ENCODE results near the gene LCNL1.

Gene LCNL1

DNA sequence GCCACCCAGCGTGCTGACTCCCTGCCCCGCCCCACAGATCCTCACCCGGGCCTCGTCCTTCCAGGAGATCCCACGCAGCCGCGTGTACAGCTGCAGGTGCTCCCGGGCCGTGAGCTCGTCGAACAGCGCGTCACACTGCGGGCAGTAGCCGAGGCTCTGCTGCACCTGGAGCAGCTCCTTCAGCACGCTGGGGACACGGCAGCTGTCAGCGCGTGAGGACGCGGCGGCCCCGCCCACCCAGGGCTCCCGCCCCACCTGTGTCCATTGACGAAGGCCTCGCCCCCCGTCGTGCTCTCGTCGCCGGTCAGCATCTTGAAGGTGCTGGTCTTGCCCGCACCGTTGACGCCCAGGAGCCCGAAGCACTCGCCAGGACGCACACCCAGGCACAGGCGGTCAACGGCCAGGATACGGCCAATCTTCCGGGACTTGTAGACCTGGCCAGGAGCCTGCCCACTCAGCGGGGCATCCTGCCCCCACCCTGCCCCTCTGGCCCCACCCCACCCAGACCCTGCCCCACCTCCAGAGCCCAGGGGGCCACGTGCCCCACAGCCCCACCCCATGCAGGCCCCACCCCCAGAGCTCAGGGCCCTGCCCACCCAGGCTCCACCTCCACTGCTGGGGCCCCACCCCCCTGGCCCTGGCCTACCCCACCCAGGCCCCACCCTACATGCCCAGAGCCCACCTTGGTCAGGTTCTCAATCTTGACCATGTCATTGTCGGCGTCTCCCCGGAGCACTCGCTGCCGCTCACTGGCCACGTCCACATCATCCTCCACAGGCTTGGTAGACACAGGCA, 27.3 kb downstream of the LCNL1 start:
- no peak overlapping the region for H3K4me2 ChIP-seq (ENCODE audit: low read length)
- H3K9me3 ChIP-seq (ENCODE audit: control insufficient read depth, insufficient read depth, low read length), result no peaks in the 10 kb centered on the region
- no peak overlapping the region for H3K4me3 ChIP-seq (ENCODE audit: low read length)
- H3K9me2 ChIP-seq (replicated peaks; ENCODE audit: control insufficient read depth, low read length), result no peaks in the 10 kb centered on the region
- TF ChIP-seq, protein P1, sequence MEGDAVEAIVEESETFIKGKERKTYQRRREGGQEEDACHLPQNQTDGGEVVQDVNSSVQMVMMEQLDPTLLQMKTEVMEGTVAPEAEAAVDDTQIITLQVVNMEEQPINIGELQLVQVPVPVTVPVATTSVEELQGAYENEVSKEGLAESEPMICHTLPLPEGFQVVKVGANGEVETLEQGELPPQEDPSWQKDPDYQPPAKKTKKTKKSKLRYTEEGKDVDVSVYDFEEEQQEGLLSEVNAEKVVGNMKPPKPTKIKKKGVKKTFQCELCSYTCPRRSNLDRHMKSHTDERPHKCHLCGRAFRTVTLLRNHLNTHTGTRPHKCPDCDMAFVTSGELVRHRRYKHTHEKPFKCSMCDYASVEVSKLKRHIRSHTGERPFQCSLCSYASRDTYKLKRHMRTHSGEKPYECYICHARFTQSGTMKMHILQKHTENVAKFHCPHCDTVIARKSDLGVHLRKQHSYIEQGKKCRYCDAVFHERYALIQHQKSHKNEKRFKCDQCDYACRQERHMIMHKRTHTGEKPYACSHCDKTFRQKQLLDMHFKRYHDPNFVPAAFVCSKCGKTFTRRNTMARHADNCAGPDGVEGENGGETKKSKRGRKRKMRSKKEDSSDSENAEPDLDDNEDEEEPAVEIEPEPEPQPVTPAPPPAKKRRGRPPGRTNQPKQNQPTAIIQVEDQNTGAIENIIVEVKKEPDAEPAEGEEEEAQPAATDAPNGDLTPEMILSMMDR (IDR thresholded peaks at IDR 0.05; ENCODE audit: low read depth, low read length, poor library complexity, severe bottlenecking), result no peak
- no peak for TF ChIP-seq EZH2phosphoT487 (IDR thresholded peaks at IDR 0.05; ENCODE audit: borderline replicate concordance, low read length)
- H3K27me3 ChIP-seq (ENCODE audit: control insufficient read depth, low read length), result no peaks in the 10 kb centered on the region
- no peaks in the 10 kb centered on the region for H3F3A ChIP-seq (ENCODE audit: control insufficient read depth, insufficient read depth)
- H3K79me2 ChIP-seq (ENCODE audit: control insufficient read depth, low read length), result no peaks in the 10 kb centered on the region
- H3K36me3 ChIP-seq (ENCODE audit: control insufficient read depth, low read length), result no peaks in the 10 kb centered on the region
- H3K4me1 ChIP-seq (ENCODE audit: control insufficient read depth, low read length), result peaks cover 4% of the 10 kb centered on the region; the same call in 1 of the 2 replicates
- H3K27ac ChIP-seq (ENCODE audit: low read depth, low read length), result no peak overlapping the region
- H4K20me1 ChIP-seq (ENCODE audit: control insufficient read depth, insufficient read depth, low read depth, low read length), result no peaks in the 10 kb centered on the region

DNA sequence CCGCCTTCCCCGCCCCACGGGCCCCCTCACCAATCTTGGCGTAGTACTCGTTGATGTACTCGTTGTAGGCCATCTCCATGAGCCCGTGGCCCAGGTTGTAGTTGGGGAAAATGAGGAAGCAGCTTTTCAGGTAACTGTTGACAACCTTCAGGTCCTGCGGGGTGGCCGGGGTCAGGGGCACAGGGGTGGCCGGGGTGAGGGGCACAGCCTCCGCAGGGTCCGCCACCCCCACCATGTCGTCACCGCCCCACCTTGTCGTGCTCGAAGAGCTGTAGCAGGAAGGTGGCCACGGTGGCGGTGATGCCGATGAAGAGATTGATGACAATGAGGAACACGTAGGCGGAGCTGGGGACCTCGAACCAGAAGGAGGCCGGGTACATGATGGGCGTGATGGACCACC, 28.4 kb downstream of the LCNL1 start:
- H4K20me1 ChIP-seq (ENCODE audit: control insufficient read depth, insufficient read depth, low read depth, low read length), result no peaks in the 10 kb centered on the region
- H3K27ac ChIP-seq (ENCODE audit: low read depth, low read length), result no peak overlapping the region
- no peak overlapping the region for H3K4me2 ChIP-seq (ENCODE audit: low read length)
- no peaks in the 10 kb centered on the region for H3K9me2 ChIP-seq (replicated peaks; ENCODE audit: control insufficient read depth, low read length)
- no peak overlapping the region for H3K4me3 ChIP-seq (ENCODE audit: low read length)
- H3K79me2 ChIP-seq (ENCODE audit: control insufficient read depth, low read length), result no peaks in the 10 kb centered on the region
- H3K27me3 ChIP-seq (ENCODE audit: control insufficient read depth, low read length), result no peaks in the 10 kb centered on the region
- H3K9me3 ChIP-seq (ENCODE audit: control insufficient read depth, insufficient read depth, low read length), result no peaks in the 10 kb centered on the region
- TF ChIP-seq, protein P1 (IDR thresholded peaks at IDR 0.05; ENCODE audit: low read depth, low read length, poor library complexity, severe bottlenecking), result no peak
- no peak for TF ChIP-seq EZH2phosphoT487 (IDR thresholded peaks at IDR 0.05; ENCODE audit: borderline replicate concordance, low read length)
- peaks cover 4% of the 10 kb centered on the region; the same call in 1 of the 2 replicates for H3K4me1 ChIP-seq (ENCODE audit: control insufficient read depth, low read length)
- no peaks in the 10 kb centered on the region for H3F3A ChIP-seq (ENCODE audit: control insufficient read depth, insufficient read depth)
- H3K36me3 ChIP-seq (ENCODE audit: control insufficient read depth, low read length), result no peaks in the 10 kb centered on the region

DNA sequence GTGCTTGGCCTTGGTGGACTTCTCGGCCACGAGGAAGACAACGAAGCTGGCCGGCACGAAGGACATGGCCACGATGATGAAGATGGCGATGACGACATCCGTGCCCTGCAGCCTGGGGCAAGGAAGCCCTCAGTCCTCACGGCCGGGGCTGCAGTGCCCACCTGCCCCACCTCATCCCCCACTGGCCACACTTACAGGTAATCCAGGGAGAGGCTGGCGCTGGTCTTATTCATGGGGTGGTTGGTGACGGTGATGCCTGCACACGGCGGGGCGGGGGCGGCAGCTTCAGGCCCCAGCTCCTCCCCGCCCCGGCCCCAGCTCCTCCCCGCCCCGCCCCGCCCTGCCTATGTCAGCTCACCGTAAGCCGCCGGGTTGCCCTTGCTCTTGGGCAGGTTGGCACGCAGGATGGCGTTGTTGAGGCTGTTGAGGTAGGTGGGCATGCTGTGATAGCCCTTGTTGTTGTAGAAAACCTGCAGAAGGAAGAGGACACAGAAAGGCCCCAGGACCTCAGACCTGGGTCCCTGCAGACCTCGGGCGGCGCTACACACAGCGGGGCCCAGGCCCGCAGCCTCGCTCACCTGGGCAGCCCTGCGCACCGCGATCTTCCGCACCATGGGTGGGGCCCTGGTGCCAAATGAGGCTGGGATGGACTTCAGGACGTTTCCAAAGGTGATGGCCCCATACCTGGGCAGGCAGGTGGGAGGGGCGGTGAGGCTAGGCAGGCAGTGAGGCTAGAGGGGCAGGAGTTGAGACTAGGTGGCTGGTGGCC, 29.3 kb downstream of the LCNL1 start:
- no peaks in the 10 kb centered on the region for H3K9me2 ChIP-seq (replicated peaks; ENCODE audit: control insufficient read depth, low read length)
- no peaks in the 10 kb centered on the region for H3K27me3 ChIP-seq (ENCODE audit: control insufficient read depth, low read length)
- no peak overlapping the region for H3K4me2 ChIP-seq (ENCODE audit: low read length)
- no peak for TF ChIP-seq EZH2phosphoT487 (IDR thresholded peaks at IDR 0.05; ENCODE audit: borderline replicate concordance, low read length)
- TF ChIP-seq, protein P1 (IDR thresholded peaks at IDR 0.05; ENCODE audit: low read depth, low read length, poor library complexity, severe bottlenecking), result no peak
- H3K4me1 ChIP-seq (ENCODE audit: control insufficient read depth, low read length), result peaks cover 4% of the 10 kb centered on the region; the same call in 1 of the 2 replicates
- no peaks in the 10 kb centered on the region for H4K20me1 ChIP-seq (ENCODE audit: control insufficient read depth, insufficient read depth, low read depth, low read length)
- H3K79me2 ChIP-seq (ENCODE audit: control insufficient read depth, low read length), result no peaks in the 10 kb centered on the region
- H3K36me3 ChIP-seq (ENCODE audit: control insufficient read depth, low read length), result no peaks in the 10 kb centered on the region
- H3K4me3 ChIP-seq (ENCODE audit: low read length), result no peak overlapping the region
- H3F3A ChIP-seq (ENCODE audit: control insufficient read depth, insufficient read depth), result no peaks in the 10 kb centered on the region
- H3K9me3 ChIP-seq (ENCODE audit: control insufficient read depth, insufficient read depth, low read length), result no peaks in the 10 kb centered on the region
- H3K27ac ChIP-seq (ENCODE audit: low read depth, low read length), result no peak overlapping the region

Measured in DOHH2 (cell line).